ENCODE results near the gene LIPN.

LIPN gene

DNA sequence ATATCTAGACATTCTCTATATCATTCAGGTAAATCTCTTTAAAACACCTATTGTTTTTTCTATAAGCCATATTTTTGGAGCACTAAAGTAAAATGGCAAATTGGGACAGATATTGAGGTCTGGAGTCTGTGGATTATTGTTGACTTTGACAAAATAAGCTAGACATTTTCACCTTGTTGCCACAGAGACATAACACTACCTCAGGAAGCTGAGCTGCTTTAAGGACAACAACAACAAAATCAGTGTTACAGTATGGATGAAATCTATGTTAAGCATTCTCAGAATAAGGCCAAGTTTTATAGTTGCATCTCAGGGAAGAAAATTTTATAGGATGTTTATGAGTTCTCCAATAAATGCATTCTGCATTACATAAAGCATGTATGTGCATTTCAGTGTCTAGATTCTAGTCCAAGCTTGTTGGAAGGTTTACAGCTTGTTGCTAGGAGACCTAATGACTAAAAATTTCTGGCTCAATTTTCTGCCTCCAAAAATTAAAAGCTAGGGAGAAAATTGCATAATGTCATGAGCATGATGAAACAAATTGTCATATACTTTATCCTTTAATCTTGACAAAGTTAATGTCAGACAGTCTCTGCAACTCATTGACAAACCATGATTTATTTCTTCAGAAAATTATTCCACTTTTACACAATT lies 61.1 kb downstream of the LIPN start:
- H3K9me3 ChIP-seq (ENCODE audit: insufficient read depth, low read length), result no peaks in the 10 kb centered on the region

DNA sequence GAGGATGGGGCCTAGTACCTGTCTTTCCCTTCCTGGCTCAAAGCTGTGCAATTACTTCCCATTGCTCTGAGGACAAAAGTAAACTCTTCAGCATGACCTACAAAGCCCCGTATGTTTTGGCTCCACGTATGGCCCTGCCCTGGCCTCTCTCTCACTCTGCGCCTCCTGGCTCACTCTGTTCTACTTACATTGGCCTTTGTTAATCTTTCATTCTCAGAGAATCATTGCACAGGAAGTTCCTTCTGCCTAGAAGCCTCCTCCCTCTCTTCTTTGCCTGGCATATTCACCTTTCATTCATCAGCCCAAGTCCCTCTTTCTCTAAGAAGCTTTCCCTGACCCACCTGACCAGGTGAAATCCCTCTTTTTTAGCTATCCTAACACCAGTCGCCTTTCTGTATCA lies 66.6 kb downstream of the LIPN start:
- peaks cover 10% of the 10 kb centered on the region for H3K4me1 ChIP-seq (ENCODE audit: low read length)

More for the DNA sequence above, 61.1 kb downstream of the LIPN start:
- H3K4me1 ChIP-seq (ENCODE audit: low read length), result no peaks in the 10 kb centered on the region
- H3K27me3 ChIP-seq (ENCODE audit: low read depth, low read length), result no peaks in the 10 kb centered on the region
- H3K4me2 ChIP-seq (ENCODE audit: low read length), result no peak overlapping the region
- H3K4me3 ChIP-seq (ENCODE audit: low read length), result no peak overlapping the region
- TF ChIP-seq, protein P1, sequence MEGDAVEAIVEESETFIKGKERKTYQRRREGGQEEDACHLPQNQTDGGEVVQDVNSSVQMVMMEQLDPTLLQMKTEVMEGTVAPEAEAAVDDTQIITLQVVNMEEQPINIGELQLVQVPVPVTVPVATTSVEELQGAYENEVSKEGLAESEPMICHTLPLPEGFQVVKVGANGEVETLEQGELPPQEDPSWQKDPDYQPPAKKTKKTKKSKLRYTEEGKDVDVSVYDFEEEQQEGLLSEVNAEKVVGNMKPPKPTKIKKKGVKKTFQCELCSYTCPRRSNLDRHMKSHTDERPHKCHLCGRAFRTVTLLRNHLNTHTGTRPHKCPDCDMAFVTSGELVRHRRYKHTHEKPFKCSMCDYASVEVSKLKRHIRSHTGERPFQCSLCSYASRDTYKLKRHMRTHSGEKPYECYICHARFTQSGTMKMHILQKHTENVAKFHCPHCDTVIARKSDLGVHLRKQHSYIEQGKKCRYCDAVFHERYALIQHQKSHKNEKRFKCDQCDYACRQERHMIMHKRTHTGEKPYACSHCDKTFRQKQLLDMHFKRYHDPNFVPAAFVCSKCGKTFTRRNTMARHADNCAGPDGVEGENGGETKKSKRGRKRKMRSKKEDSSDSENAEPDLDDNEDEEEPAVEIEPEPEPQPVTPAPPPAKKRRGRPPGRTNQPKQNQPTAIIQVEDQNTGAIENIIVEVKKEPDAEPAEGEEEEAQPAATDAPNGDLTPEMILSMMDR (IDR thresholded peaks at IDR 0.05; ENCODE audit: low read depth, low read length), result no peak
- no peak for TF ChIP-seq EZH2phosphoT487 (IDR thresholded peaks at IDR 0.05; ENCODE audit: low read depth)
- no peaks in the 10 kb centered on the region for H3K79me2 ChIP-seq (ENCODE audit: low read length)
- H4K20me1 ChIP-seq (ENCODE audit: insufficient read depth, low read length), result no peaks in the 10 kb centered on the region
- H3K9ac ChIP-seq (ENCODE audit: low read length), result no peak overlapping the region
- no peaks in the 10 kb centered on the region for H3K36me3 ChIP-seq (replicated peaks; ENCODE audit: low read depth, low read length)
- H3K27ac ChIP-seq (ENCODE audit: low read length), result no peak overlapping the region
- no peak overlapping the region for H2AFZ ChIP-seq (ENCODE audit: low read depth, low read length)

DNA sequence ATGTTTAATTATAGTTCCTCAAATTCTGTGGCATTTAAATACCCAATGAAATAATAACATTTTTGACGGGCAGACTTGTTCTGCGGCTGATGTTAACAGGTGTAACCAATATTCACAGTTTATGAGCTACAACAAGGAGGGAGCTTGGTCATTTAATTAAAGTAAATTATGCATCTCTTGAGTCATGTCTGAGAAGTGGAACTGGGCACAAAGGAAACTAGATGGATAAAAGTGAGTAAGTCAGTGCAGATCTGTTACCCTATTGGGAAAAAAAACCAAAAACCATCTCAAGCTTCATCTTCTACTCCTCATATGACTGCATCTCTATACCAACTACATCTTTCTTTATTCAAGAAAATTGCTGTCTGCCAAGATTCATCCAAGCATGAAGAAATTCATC lies 67.9 kb downstream of the LIPN start:
- TF ChIP-seq EZH2phosphoT487 (IDR thresholded peaks at IDR 0.05; ENCODE audit: low read depth), result no peak
- TF ChIP-seq, protein P1 (IDR thresholded peaks at IDR 0.05; ENCODE audit: low read depth, low read length), result no peak
- Histone ChIP-seq H2AFZ (ENCODE audit: low read depth, low read length) (no peak overlapping the region), H3K27ac (ENCODE audit: low read length) (no peak overlapping the region), H3K4me1 (ENCODE audit: low read length) (peaks cover 17% of the 10 kb centered on the region), H3K9me3 (ENCODE audit: insufficient read depth, low read length) (no peaks in the 10 kb centered on the region), H3K79me2 (ENCODE audit: low read length) (no peaks in the 10 kb centered on the region), H3K36me3 (replicated peaks; ENCODE audit: low read depth, low read length) (no peaks in the 10 kb centered on the region), H3K4me3 (ENCODE audit: low read length) (no peak overlapping the region), H4K20me1 (ENCODE audit: insufficient read depth, low read length) (no peaks in the 10 kb centered on the region), H3K9ac (ENCODE audit: low read length) (no peak overlapping the region), H3K4me2 (ENCODE audit: low read length) (no peak overlapping the region), H3K27me3 (ENCODE audit: low read depth, low read length) (no peaks in the 10 kb centered on the region)

More for the DNA sequence above, 66.6 kb downstream of the LIPN start:
- Histone ChIP-seq H4K20me1 (ENCODE audit: insufficient read depth, low read length) (no peaks in the 10 kb centered on the region), H3K4me3 (ENCODE audit: low read length) (no peak overlapping the region), H3K9me3 (ENCODE audit: insufficient read depth, low read length) (no peaks in the 10 kb centered on the region), H3K36me3 (replicated peaks; ENCODE audit: low read depth, low read length) (no peaks in the 10 kb centered on the region), H3K4me2 (ENCODE audit: low read length) (no peak overlapping the region), H2AFZ (ENCODE audit: low read depth, low read length) (no peak overlapping the region), H3K27ac (ENCODE audit: low read length) (no peak overlapping the region), H3K9ac (ENCODE audit: low read length) (no peak overlapping the region), H3K79me2 (ENCODE audit: low read length) (no peaks in the 10 kb centered on the region), H3K27me3 (ENCODE audit: low read depth, low read length) (no peaks in the 10 kb centered on the region)
- no peak for TF ChIP-seq EZH2phosphoT487 (IDR thresholded peaks at IDR 0.05; ENCODE audit: low read depth)
- TF ChIP-seq, protein P1 (IDR thresholded peaks at IDR 0.05; ENCODE audit: low read depth, low read length), result no peak

DNA sequence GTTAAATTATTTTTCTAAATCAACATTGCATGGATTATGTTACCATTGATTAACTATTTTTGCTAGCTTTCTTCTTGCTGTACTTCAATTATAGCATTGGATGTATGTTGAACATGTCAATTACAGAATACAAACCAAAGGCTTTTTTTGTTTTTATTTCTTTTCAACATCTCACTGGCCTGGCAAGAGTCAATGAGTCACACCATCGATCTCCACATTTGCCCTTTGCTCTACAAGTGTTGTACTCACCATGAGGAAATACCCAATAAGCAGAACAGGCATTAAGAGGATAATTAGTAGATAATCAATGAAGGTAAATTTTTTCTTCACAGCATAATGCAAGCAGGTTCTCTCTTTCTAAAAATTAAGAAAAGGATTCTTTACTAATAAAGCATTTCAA lies 68.5 kb downstream of the LIPN start:
- Histone ChIP-seq H3K27ac (ENCODE audit: low read length) (no peak overlapping the region), H3K79me2 (ENCODE audit: low read length) (no peaks in the 10 kb centered on the region), H2AFZ (ENCODE audit: low read depth, low read length) (no peak overlapping the region), H3K4me1 (ENCODE audit: low read length) (peaks cover 17% of the 10 kb centered on the region), H3K36me3 (replicated peaks; ENCODE audit: low read depth, low read length) (no peaks in the 10 kb centered on the region), H3K9me3 (ENCODE audit: insufficient read depth, low read length) (no peaks in the 10 kb centered on the region), H3K27me3 (ENCODE audit: low read depth, low read length) (no peaks in the 10 kb centered on the region), H3K4me3 (ENCODE audit: low read length) (no peak overlapping the region), H3K9ac (ENCODE audit: low read length) (no peak overlapping the region), H3K4me2 (ENCODE audit: low read length) (no peak overlapping the region), H4K20me1 (ENCODE audit: insufficient read depth, low read length) (no peaks in the 10 kb centered on the region)
- TF ChIP-seq, protein P1 (IDR thresholded peaks at IDR 0.05; ENCODE audit: low read depth, low read length), result no peak
- no peak for TF ChIP-seq EZH2phosphoT487 (IDR thresholded peaks at IDR 0.05; ENCODE audit: low read depth)

Measured in OCI-LY3 (cell line).